ENCODE measurements around the gene CGB1. TPM values are rescaled to one million over a fixed set of nuclear protein-coding genes. Genes with fewer than 3 reads are reported as not detected.

Gene CGB1
- total and polyA plus RNA-seq, 2 of the 8 experiments (the other 6 are each of a cell fraction or from before 2014, with no cell fraction given), result not detected

DNA sequence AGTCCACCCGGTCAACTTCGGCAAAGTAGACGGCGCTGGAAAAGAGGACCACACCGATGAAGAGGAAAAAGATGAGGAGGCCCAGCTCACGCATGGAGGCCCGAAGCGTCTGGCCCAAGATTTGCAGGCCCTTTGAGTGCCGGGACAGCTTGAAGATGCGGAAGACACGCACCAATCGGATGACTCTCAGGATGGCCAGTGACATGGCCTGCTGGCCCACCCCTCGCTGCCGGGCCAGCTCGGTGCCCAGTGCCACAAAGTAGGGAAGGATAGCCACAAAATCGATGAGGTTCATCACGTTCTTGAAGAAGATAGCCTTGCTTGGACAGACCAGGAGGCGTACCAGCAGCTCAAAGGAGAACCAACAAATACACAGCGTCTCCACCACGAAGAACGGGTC, 33.7 kb upstream of the CGB1 start:
- ChIA-PET POLR2A (ENCODE audit: partially characterized antibody) (interaction anchor here (0.6 to 1.4 kb wide), 3 partner anchors 12 to 198 kb away, joined by 3 to 4 read pairs (median 3); partner anchors contain the start of gene PPP1R15A), CTCF (ENCODE audit: partially characterized antibody) (interaction anchor here (0.5 to 2.2 kb wide), 8 partner anchors 12 to 228 kb away, joined by 3 to 11 read pairs (median 4); partner anchors contain the start of genes CGB2, CGB7 and GYS1)
- H2AFZ ChIP-seq (ENCODE audit: low read length), result no peak overlapping the region
- TF ChIP-seq RNF2 (IDR thresholded peaks at IDR 0.05; ENCODE audit: borderline replicate concordance, low read depth, low read length, missing control alignments, poor library complexity, severe bottlenecking) (no peak), POU5F1 (IDR thresholded peaks at IDR 0.05; ENCODE audit: low read depth, low read length) (no peak), BACH1 (IDR thresholded peaks at IDR 0.05; ENCODE audit: low read length) (no peak), SIN3A (conservative IDR thresholded peaks at IDR 0.05 in 1 of 2, IDR thresholded peaks at IDR 0.05 in 1 of 2; ENCODE audit: low read depth in 1 of 2, low read length in 2 of 2) (no peak), BRCA1 (IDR thresholded peaks at IDR 0.05; ENCODE audit: low read depth, low read length) (no peak), GABPA (IDR thresholded peaks at IDR 0.05; ENCODE audit: borderline replicate concordance, insufficient read depth, low read length) (no peak)
- no peak overlapping the region for H3K9ac ChIP-seq (replicated peaks in 1 of 4; ENCODE audit: extremely low read depth in 1 of 4, low read depth in 3 of 4, low read length in 3 of 4)
- H3K18ac ChIP-seq (ENCODE audit: extremely low read depth, low read length), result no peak overlapping the region
- no peak overlapping the region for H3K4ac ChIP-seq (replicated peaks; ENCODE audit: insufficient read length, low read depth, low read length)
- H3K23me2 ChIP-seq (ENCODE audit: low read depth, low read length), result peaks cover 4% of the 10 kb centered on the region
- H2AK5ac ChIP-seq (ENCODE audit: low read depth, low read length), result no peak overlapping the region
- no peak overlapping the region for H4K91ac ChIP-seq (replicated peaks; ENCODE audit: insufficient read length, low read length)
- 93% methylated on average over 21 of the region's 21 CpGs; no CpG with 5 or more reads in 1 of the 2 experiments for WGBS, 2 experiments (ENCODE audit: extremely low coverage in 1 of 2, insufficient coverage in 1 of 2, insufficient read length in 1 of 2, insufficient replicate concordance in 2 of 2, low coverage in 1 of 2, low lambda C conversion rate in 2 of 2, missing lambda C conversion rate in 1 of 2)
- no peak overlapping the region for H3K4me3 ChIP-seq (ENCODE audit: extremely low read depth in 1 of 4, insufficient read depth in 2 of 4, low read depth in 3 of 4, low read length in 4 of 4)
- H4K8ac ChIP-seq (ENCODE audit: extremely low read depth, insufficient read depth, low read length), result no peak overlapping the region; the same call in 1 of the 2 replicates
- H4K5ac ChIP-seq (ENCODE audit: insufficient read length, low read depth, low read length), result no peak overlapping the region
- no peak overlapping the region for H3K14ac ChIP-seq (ENCODE audit: insufficient read length)
- H3K4me2 ChIP-seq (ENCODE audit: insufficient read depth in 1 of 2, low read depth in 2 of 2, low read length in 2 of 2), result no peak overlapping the region
- H2BK20ac ChIP-seq (ENCODE audit: low read length), result no peak overlapping the region
- peaks cover 26 to 78% (median 68%) of the 10 kb centered on the region in 4 experiments for H3K27me3 ChIP-seq (replicated peaks in 1 of 4; ENCODE audit: control insufficient read depth in 3 of 4, extremely low read depth in 1 of 4, insufficient read depth in 3 of 4, low read length in 3 of 4)
- peaks cover 0 to 10% (median 7%) of the 10 kb centered on the region in 4 experiments; a peak in 6 of 7 replicates for H3K4me1 ChIP-seq (replicated peaks in 1 of 4; ENCODE audit: control insufficient read depth in 3 of 4, insufficient read depth in 4 of 4, low read length in 3 of 4)
- H3K36me3 ChIP-seq (ENCODE audit: control insufficient read depth in 2 of 4, insufficient read depth in 4 of 4, low read length in 3 of 4), result peaks cover 0 to 4% (median 0%) of the 10 kb centered on the region in 4 experiments; a peak in 1 of 8 replicates
- no peak overlapping the region for H2BK5ac ChIP-seq (ENCODE audit: low read depth, low read length)
- H4K20me1 ChIP-seq (replicated peaks in 1 of 2; ENCODE audit: control insufficient read depth in 1 of 2, insufficient read depth in 2 of 2, low read length in 2 of 2), result no peaks in the 10 kb centered on the region
- DNase-seq (ENCODE audit: low read depth in 1 of 2, low spot score in 2 of 2) (no peak), FAIRE-seq (no peak)
- H3K56ac ChIP-seq (replicated peaks; ENCODE audit: insufficient read length, low read depth, low read length), result no peak overlapping the region
- H3K23ac ChIP-seq (ENCODE audit: insufficient read length), result no peak overlapping the region
- no peak overlapping the region for H2BK12ac ChIP-seq (ENCODE audit: low read depth, low read length)
- no peak overlapping the region for H2BK120ac ChIP-seq (replicated peaks; ENCODE audit: low read depth, low read length)
- no peak overlapping the region for H2BK15ac ChIP-seq (ENCODE audit: low read length)
- H3K79me2 ChIP-seq (ENCODE audit: control insufficient read depth in 1 of 2, insufficient read depth in 2 of 2, low read length in 2 of 2), result no peaks in the 10 kb centered on the region
- H3K79me1 ChIP-seq (ENCODE audit: low read depth, low read length), result no peaks in the 10 kb centered on the region
- H3K9me3 ChIP-seq (ENCODE audit: insufficient read depth in 2 of 2, low read depth in 1 of 2, low read length in 1 of 2), result peaks cover 0 to 5% of the 10 kb centered on the region in 2 experiments; a peak in 1 of 4 replicates
- no peak overlapping the region for H3K27ac ChIP-seq (ENCODE audit: low read depth, low read length)

Data from H1 (cell line).